ENCODE data around the gene GRIK4. TPM values are rescaled to one million over a fixed set of nuclear protein-coding genes. Genes with fewer than 3 reads are reported as not detected.

Gene GRIK4
- total RNA-seq, 1 experiment from 2014 or later, result 3.3 TPM

GRCh38 chr11:120830085-120830620, 318.6 kb downstream of the GRIK4 start:
- DNase-seq (ENCODE audit: low spot score) (no peak), ATAC-seq (no peak)
- Mint-ChIP-seq H3K27me3 (ENCODE audit: low read depth) (no peaks in the 10 kb centered on the region), H3K4me1 (peaks cover 6% of the 10 kb centered on the region), H3K27ac (no peak overlapping the region), H3K9me3 (no peaks in the 10 kb centered on the region), H3K36me3 (no peaks in the 10 kb centered on the region), H3K4me3 (no peak overlapping the region)
- no peak for TF ChIP-seq SOX15 (CRISPR knock-in tag; IDR thresholded peaks at IDR 0.05)
- TF ChIP-seq HMGA2 (CRISPR knock-in tag; IDR thresholded peaks at IDR 0.05), result no peak
- TF ChIP-seq ZNF219 (CRISPR knock-in tag; IDR thresholded peaks at IDR 0.05; ENCODE audit: borderline replicate concordance), result no peak
- no peak for TF ChIP-seq ZNF121 (CRISPR knock-in tag; IDR thresholded peaks at IDR 0.05)
- TF ChIP-seq ZNF423 (CRISPR knock-in tag; IDR thresholded peaks at IDR 0.05), result no peak
- TF ChIP-seq KAT7 (CRISPR knock-in tag; IDR thresholded peaks at IDR 0.05; ENCODE audit: borderline replicate concordance), result no peak
- TF ChIP-seq HMGXB4 (CRISPR knock-in tag; IDR thresholded peaks at IDR 0.05), result no peak
- TF ChIP-seq IRF2 (CRISPR knock-in tag; IDR thresholded peaks at IDR 0.05; ENCODE audit: borderline replicate concordance, low read depth), result no peak
- no peak for TF ChIP-seq ZNF416 (CRISPR knock-in tag; IDR thresholded peaks at IDR 0.05)
- TF ChIP-seq RORB (CRISPR knock-in tag; IDR thresholded peaks at IDR 0.05), result no peak
- no peak for TF ChIP-seq AFF4 (CRISPR knock-in tag; IDR thresholded peaks at IDR 0.05; ENCODE audit: borderline replicate concordance)
- TF ChIP-seq CREM (CRISPR knock-in tag; IDR thresholded peaks at IDR 0.05), result no peak
- no peak for TF ChIP-seq USF1 (CRISPR knock-in tag; IDR thresholded peaks at IDR 0.05)
- TF ChIP-seq MXD4 (CRISPR knock-in tag; IDR thresholded peaks at IDR 0.05; ENCODE audit: borderline replicate concordance), result no peak
- TF ChIP-seq E2F5 (CRISPR knock-in tag; IDR thresholded peaks at IDR 0.05), result no peak
- TF ChIP-seq USF2 (CRISPR knock-in tag; IDR thresholded peaks at IDR 0.05), result no peak
- no peak for TF ChIP-seq NFYB (CRISPR knock-in tag; conservative IDR thresholded peaks at IDR 0.05; ENCODE audit: low read depth)
- ChIA-PET CTCF (interaction anchor here (1.0 to 1.8 kb wide), 3 partner anchors 28 to 145 kb away, joined by 3 to 5 read pairs (median 4); no protein-coding TSS in a partner anchor), POLR2A (interaction anchor here (0.7 kb wide), 2 partner anchors 39 to 840 kb away, joined by 3 read pairs; no protein-coding TSS in a partner anchor)

Measured in WTC11 (cell line).